Fibroblast of skin of back (primary cell): Measurements from ENCODE around the gene ARHGAP10.

Source experiments
- DNase-seq: peaks from one replicate; pipeline ENCODE4 v3.0.0-alpha.2; 2013

The ARHGAP10 gene

GRCh38 chr4:147958057-147958456, 226.2 kb downstream of the ARHGAP10 start:
- DNase-seq, result no peak

DNA sequence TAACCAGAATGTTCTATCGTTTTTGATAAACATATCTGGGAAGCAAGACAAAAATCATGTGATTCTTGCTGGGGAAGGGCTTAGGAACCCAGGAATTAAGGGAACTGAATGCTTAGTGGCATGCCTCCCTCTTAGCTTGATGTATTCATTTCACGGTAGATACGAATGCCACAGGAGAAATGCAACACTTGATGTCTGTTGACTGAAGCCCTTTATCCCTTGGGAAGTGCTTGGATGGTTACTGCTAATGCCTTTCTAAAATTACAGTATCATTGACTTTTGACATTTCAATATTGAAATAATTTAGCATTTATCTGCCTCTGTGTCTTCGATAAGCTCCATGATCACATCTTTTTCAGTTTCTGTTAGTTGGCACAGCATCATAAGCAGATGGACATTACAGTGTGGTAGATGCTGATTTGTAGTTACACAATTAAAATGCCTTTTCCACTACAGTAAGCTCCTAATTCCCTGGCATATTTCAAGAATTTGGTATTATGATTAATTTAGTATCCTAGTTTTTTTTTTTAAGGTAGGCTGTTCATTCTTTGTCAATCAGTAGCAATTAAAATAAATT, 226.7 kb downstream of the ARHGAP10 start:
- no peak for DNase-seq

- no peak for DNase-seq
Observed at GRCh38 chr4:147960971-147961370, 229.1 kb downstream of the ARHGAP10 start.

DNA sequence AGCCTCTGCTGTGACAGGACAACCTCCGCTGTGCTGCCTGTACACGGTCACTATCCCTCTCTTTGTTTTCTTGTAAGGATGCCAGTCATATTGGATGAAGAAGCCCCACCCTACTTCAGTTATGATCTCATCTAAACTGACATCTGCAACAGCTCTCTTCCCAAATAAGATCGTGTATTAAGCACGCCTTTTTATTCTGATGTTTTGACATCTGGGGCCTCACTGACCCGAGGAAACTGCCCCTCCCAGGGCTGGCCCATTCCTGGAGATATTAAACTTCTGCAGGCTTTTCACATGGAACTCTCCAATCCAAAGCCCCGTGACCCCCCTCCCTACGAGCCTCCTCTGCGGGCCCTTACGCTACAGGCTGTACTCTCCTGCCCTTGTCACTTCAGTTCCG, 232.0 kb downstream of the ARHGAP10 start:
- no peak for DNase-seq

DNA sequence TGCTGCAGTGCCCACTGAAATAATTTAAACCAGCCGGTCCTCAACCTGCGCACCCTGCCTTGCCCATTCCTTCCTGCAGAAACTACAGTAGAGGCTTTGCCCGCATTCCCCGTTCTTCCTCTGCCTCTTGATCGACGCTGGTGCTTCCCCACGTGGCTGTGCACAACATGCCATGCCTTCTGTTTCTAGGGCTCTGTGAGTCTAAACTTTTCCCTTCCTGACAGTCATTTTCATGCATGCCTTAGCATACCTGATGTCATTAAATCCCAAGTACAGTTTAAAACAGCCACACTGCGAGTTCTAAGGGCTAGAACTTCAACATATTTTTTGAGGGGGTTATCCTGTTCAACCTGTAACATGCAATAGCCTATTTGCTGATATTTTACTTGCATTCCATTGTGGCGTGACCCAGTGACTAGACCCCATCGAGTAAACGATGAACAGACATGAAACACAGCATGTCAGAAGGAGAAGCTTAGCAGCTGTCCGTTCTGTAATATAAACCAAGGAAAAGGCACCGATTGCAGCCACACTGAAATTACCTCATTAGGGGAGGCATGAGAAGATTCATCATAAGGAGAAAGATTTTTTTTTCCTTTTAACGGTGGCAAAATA, 232.5 kb downstream of the ARHGAP10 start:
- no peak for DNase-seq

GRCh38 chr4:147965056-147965455, 233.2 kb downstream of the ARHGAP10 start:
- no peak for DNase-seq

DNA sequence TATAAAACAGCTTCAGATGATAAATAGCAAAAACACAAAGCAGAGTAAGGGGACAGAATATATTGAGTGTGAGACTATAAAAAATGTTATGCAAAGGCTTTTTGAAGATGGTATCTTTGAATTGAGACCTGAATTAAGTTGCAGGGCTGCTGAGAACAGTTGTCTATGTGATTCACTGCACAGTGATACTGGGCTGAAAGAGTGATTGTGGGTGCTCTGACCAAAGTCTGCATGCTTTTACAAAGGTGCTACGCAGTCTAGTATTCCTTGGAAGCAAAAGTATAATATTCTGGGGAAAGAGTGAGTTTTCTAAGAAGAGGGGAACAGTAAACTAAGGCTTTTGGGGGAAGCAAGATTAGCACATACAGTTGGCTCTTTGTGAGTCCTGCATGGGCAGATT, 234.0 kb downstream of the ARHGAP10 start:
- no peak for DNase-seq

- DNase-seq, result no peak
Observed at GRCh38 chr4:147968641-147969040, 236.8 kb downstream of the ARHGAP10 start.

- no peak for DNase-seq
Observed at GRCh38 chr4:147969573-147970385, 237.9 kb downstream of the ARHGAP10 start.

GRCh38 chr4:147971116-147971515, 239.2 kb downstream of the ARHGAP10 start:
- peak; percentile 5 for DNase-seq

- peak; percentile 50 for DNase-seq
Observed at GRCh38 chr4:147975325-147975724, 243.4 kb downstream of the ARHGAP10 start.

- DNase-seq, result peak; percentile 89
Observed at GRCh38 chr4:147975933-147976928, 244.3 kb downstream of the ARHGAP10 start.

DNA sequence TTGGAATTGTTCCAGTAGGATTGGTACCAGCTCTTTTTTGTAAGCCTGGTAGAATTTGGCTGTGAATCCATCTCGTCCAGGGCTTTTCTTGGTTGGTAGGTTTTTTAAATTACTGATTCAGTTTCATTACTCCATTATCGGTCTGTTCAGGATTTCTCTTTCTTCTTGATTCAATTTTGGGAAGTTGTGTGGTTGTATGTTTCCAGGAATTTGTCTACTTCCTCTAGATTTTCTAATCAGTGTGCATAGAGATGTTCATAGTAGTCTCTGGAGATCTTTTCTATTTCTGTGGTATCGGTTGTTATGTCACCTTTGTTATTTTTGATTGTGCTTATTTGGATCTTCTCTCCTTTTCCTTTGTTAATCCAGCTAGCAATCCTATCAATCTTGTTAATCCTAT, 248.7 kb downstream of the ARHGAP10 start:
- no peak for DNase-seq

DNA sequence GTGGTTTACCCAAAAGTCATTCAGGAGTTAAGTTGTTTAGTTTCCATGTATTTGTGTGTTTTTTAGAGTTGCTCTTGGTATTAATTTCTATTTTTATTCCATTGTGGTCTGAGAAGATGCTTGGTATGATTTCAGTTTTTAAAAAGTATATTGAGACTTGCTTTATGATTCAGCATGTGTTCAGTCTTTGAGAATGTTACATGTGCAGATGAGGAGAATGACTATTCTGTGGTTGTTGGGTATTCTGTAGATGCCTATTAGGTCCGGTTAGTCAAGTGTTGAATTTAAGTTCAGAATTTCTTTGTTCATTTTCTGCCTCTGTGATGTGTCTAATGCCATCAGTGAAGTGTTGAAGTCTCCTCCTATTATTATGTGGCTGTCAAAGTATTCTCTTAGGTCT, 249.4 kb downstream of the ARHGAP10 start:
- DNase-seq, result peak; percentile 71

- peak; percentile 54 for DNase-seq
Observed at GRCh38 chr4:147984065-147984777, 252.3 kb downstream of the ARHGAP10 start.

DNA sequence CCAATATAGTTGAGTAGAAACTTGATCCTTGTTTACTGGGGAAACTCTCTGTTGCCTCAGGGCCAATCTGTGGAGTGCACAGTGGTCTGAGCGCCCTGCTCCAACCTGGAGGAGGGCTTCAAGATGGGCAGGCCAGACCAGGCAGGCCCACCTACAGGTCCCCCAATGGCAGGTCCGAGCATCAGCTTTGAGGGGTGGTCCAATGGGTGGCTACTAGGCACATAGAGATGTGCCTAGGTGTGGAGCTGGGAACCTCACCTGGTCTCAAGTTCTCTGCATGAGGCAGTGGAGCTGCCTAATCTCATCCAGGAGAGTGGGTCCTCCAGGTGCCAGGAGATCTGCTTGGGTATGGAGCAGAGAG, 252.9 kb downstream of the ARHGAP10 start:
- DNase-seq, result no peak

DNA sequence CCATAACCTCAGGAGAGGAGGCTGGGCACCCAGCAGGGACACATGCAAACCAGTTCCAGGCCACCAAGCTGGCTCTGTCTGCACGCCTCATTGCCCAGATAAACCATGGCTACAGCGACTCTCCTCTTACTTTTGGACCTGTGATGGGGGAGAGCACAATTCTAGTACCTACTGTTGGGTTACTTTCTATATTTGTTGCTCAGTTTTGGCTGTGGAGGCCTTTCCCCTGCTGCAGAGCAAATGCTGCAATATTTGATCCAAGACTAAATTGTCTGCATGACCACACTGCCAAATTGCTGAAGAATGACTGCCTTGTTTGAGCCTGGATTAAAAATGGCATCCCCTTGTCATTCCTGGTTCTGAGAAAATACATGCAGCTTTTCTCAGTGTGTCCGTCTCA, 253.5 kb downstream of the ARHGAP10 start:
- no peak for DNase-seq

DNA sequence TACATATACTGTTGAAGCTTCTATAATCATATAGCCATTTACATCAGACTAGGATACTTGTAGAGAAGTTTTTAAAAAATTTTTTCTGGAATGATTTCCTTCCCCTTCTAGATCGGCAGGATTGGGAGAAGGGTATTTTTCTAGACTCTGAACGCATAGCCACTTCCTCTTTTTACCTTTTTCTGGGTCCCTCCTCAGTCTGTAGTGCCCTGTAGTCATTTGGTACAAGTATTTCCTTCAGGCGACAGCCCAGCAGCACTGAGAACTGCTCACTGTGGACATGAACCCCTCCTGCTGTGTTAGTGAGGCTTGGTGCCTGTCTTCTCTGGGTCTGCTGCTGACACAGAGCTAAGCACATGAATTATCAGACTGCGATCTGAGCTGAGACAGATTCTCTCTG, 255.4 kb downstream of the ARHGAP10 start:
- no peak for DNase-seq

- no peak for DNase-seq
Observed at GRCh38 chr4:147991543-147992283, 259.8 kb downstream of the ARHGAP10 start.

DNA sequence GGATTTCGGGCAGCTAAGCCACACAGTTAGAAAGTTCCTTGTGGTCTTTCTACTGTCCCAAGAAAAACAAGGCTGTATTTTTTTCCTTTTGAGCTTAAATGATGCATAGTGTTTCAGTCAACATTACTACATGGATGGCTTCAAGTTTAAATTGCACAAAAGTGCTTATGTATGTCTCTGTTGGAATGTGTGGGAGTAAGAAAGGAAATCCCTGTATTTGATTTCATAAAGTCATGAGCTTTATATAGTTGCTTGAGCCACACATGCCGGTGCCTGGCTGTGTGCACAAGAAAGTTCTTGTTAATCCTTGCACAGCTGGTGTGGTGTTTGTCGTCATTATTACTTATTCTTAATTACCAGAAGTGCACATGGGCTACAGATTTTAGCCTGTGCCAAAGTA, 262.2 kb downstream of the ARHGAP10 start:
- DNase-seq, result peak; percentile 21
